Embryonic facial prominence (tissue), 1 donor: ENCODE data around the gene SEPTIN10.
"Not testable (repeated sequence)": the region's sequence is repeated elsewhere in the genome, so short reads cannot be mapped to it uniquely, and the experiment has no call there.

Source experiments
- DNase-seq: peaks from one replicate; pipeline ENCODE4 v3.0.0-alpha.2; 2016; ENCODE audit errors: extremely low spot score

Gene SEPTIN10

GRCh38 chr2:109601783-109602182 is 12.0 kb downstream of the SEPTIN10 start:
- DNase-seq, result no peak

- no peak for DNase-seq
These were observed 16.5 kb downstream of the SEPTIN10 start for GRCh38 chr2:109597283-109597682.

- no peak for DNase-seq
These were observed 18.1 kb downstream of the SEPTIN10 start for GRCh38 chr2:109595644-109596043.

GRCh38 chr2:109594246-109594885 is 19.4 kb downstream of the SEPTIN10 start:
- no peak for DNase-seq

GRCh38 chr2:109592905-109593304 is 20.9 kb downstream of the SEPTIN10 start:
- no peak for DNase-seq

GRCh38 chr2:109591206-109591605 is 22.6 kb downstream of the SEPTIN10 start:
- DNase-seq, result no peak

- DNase-seq, result no peak
These were observed 27.1 kb downstream of the SEPTIN10 start for GRCh38 chr2:109586687-109587086.

- DNase-seq, result no peak
These were observed 30.6 kb downstream of the SEPTIN10 start for GRCh38 chr2:109582928-109583895.

- DNase-seq, result not testable (repeated sequence)
These were observed 36.1 kb downstream of the SEPTIN10 start for GRCh38 chr2:109577630-109578029.

GRCh38 chr2:109575373-109575772 is 38.4 kb downstream of the SEPTIN10 start:
- no peak for DNase-seq

GRCh38 chr2:109563980-109564550 is 49.7 kb downstream of the SEPTIN10 start:
- DNase-seq, result no peak

- DNase-seq, result no peak
These were observed 50.5 kb downstream of the SEPTIN10 start for GRCh38 chr2:109563288-109563687.

- no peak for DNase-seq
These were observed 51.3 kb downstream of the SEPTIN10 start for GRCh38 chr2:109562421-109562820.

GRCh38 chr2:109560265-109560664 is 53.5 kb downstream of the SEPTIN10 start:
- DNase-seq, result no peak

- no peak for DNase-seq
These were observed 55.5 kb downstream of the SEPTIN10 start for GRCh38 chr2:109558076-109558882.

GRCh38 chr2:109557309-109557708 is 56.5 kb downstream of the SEPTIN10 start:
- no peak for DNase-seq

GRCh38 chr2:109555346-109555900 is 58.3 kb downstream of the SEPTIN10 start:
- DNase-seq, result no peak

- no peak for DNase-seq
These were observed 59.0 kb downstream of the SEPTIN10 start for GRCh38 chr2:109554758-109555157.

GRCh38 chr2:109549016-109549590 is 64.7 kb downstream of the SEPTIN10 start:
- DNase-seq, result no peak

- DNase-seq, result no peak
These were observed 66.5 kb downstream of the SEPTIN10 start for GRCh38 chr2:109547280-109547679.
